ENCODE measurements around the gene HORMAD2.
"Not testable (repeated sequence)": the region's sequence is repeated elsewhere in the genome, so short reads cannot be mapped to it uniquely, and the experiment has no call there.

Gene HORMAD2

GRCh38 chr22:30059346-30060020 lies 20.8 kb upstream of the HORMAD2 start:
- not testable (repeated sequence) for DNase-seq

DNA sequence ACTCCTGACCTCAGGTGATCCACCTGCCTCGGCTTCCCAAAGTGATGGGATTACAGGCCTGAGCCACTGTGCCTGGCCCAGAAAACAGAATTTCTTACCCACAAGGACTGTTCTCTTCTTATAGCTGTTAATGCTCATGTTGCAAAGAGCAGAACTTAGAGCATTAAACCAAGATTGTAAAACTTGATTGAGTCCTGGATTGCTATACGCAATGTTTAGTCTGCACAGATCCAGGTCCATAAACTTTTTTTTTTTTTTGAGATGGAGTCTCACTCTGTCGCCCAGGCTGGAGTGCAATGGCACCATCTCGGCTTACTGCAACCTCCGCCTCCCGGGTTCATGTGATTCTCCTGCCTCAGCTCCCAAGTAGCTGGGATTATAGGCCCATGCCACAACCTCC lies 19.2 kb upstream of the HORMAD2 start:
- not testable (repeated sequence) for DNase-seq

GRCh38 chr22:30062259-30062658 lies 18.0 kb upstream of the HORMAD2 start:
- no peak for DNase-seq

GRCh38 chr22:30062950-30063349 lies 17.3 kb upstream of the HORMAD2 start:
- no peak for DNase-seq

GRCh38 chr22:30064172-30064571 lies 16.1 kb upstream of the HORMAD2 start:
- DNase-seq: no peak

DNA sequence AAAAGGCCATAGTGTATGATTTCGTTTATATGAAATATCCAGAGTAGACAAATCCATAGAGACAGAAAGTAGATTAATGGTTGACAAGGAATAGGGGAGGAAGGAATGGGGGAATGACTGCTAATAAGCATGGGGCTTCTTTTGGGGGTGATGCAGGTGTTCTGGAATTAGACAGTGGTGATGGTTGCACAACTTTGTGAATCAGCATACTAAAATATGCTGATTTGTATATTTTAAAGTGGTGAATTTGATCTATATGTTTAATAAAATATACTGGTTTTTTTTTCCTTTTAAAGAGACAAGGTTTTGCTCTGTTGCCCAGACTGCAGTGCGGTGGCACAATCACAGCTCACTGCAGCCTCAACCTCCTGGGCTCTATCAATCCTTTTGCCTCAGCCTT lies 6.5 kb upstream of the HORMAD2 start:
- no peak for DNase-seq

GRCh38 chr22:30074147-30074546 lies 6.1 kb upstream of the HORMAD2 start:
- no peak for DNase-seq

DNA sequence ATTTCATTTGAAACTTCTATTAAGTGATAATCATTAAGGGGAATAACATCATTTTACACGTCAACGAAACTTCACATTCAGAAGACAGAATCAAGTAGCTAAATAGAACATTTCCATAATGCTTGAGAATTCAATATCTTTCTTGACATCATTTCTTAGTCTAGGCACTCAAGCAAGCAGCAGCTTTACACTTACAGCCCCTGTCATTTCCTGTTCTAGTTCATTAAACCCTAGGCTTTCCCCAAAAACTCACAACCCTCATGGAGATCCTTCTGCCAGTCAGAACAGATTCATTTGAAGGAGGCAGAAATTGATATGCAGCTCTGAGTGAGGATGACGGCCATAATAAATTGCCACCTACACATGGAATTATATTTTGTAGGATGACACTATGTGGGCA lies 5.3 kb upstream of the HORMAD2 start:
- no peak for DNase-seq

DNA sequence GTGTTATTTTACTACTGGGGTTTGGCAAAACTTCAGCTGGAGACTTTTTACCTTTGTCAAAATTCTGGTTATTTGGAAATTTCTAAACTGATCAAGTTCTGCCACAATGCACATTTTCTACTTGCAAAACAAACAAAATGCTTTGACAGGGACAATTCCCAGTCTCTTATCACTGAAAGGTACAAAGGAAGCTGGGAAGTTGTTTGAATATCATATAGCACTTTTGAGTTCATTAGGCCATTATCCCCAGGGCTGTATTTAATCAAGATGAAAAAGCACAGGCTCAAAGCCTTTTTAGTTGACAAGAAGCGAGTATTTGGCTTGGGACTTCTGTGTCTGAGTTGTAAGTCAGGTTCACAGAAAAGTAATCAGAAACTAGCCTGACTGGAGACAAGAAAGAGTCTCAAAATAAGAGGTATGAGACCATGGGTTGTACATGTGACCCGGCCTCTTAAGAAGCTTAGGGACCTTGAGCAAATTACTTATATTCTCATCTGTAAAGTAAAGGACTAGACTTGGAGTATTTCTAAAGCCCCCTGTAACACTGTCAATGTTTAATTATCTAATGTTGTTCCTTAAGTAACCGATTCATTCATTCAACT lies 2.9 kb upstream of the HORMAD2 start:
- no peak for DNase-seq

GRCh38 chr22:30078320-30079311 lies 1.6 kb upstream of the HORMAD2 start:
- no peak for DNase-seq

GRCh38 chr22:30080805-30081204 lies 541 bp downstream of the HORMAD2 start:
- DNase-seq: no peak

DNA sequence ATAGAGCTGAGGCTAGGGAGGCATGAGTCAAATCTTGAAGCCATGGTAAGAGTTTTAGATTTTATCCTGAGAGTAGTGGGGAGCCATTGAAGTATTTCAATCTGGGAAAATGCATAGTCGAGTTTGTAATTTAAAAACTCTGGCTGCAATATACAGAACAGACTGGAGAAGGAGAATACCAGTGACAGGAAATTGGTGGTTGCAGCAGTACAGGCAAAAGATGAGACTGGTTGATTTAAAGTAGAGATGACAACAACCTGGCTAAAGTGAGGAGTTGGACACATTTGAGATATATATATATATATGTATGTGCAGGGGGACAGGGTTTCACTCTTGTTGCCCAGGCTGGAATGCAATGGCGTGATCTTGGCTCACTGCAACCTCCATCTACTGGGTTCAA lies 6.2 kb downstream of the HORMAD2 start:
- no peak for DNase-seq

DNA sequence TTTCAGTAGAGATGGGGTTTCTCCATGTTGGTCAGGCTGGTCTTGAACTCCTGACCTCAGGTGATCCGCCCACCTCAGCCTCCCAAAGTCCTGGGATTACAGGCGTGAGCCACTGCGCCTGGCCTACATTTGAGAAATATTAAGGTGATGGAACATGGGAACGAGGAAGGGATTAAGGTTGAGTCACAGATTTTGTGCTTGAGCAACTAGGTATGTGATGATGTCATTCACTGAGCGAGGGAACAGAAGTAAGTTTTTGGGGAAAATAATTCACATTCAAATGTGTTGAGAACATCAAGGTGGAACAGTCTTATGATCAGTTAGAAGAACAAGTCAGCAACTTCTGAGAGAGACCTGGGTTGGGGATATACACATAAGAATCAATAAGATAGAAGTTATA lies 6.8 kb downstream of the HORMAD2 start:
- DNase-seq: not testable (repeated sequence)

DNA sequence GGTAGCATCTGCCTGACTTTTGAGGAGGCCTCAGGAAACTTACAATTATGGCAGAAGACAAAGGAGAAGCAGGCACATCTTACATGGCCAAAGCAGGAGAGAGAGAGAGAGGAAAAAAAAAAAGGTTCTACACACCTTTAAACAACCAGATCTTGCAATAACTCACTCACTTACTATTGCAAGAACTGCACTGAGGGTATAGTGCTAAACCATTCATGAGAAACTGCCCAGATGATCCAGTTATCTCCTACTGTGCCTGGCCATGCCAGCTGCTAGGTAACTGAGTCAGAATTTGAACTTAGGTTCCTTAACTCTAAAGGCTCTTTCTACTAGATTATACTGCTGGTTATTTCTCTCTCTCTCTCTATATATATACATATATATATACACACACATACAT lies 7.3 kb downstream of the HORMAD2 start:
- DNase-seq: no peak

DNA sequence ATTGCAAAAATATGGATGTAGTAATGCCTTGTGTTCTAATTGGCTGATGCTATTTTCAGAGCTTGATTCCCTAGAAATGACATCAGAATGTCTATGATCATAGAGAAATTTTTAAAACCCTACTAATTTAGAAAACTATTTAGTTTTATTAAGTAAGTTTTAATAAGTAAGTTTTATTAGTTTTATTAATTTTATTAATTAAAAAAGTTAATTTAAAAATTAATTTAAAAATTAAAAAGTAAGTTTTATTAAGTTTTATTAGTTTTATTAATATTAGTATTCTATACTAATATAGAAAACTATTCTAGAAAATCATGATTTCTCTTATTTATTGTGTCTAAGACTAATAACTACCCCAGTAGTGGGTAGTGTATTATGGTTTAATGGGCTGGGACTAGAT lies 8.2 kb downstream of the HORMAD2 start:
- no peak for DNase-seq

DNA sequence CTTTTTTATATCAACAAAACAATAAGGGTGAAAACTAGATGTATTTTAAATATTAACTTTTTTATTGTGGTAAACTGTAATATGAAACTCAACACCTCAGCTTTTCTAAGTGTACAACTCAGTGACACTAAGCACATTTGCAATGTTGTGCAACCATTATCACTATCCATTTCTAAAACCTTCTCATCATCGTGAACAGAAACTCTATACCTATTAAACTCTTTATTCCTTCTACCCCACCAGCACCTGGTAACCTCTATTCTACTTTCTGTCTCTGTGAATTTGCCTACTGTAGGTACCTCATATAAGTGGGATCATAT lies 9.4 kb downstream of the HORMAD2 start:
- DNase-seq: no peak

GRCh38 chr22:30092686-30093085 lies 12.4 kb downstream of the HORMAD2 start:
- DNase-seq: no peak

- no peak for DNase-seq
These were observed 14.5 kb downstream of the HORMAD2 start for GRCh38 chr22:30094804-30095203.

GRCh38 chr22:30097861-30098260 lies 17.6 kb downstream of the HORMAD2 start:
- DNase-seq: no peak

GRCh38 chr22:30100770-30101169 lies 20.5 kb downstream of the HORMAD2 start:
- DNase-seq: not testable (repeated sequence)

GRCh38 chr22:30104501-30105156 lies 24.4 kb downstream of the HORMAD2 start:
- no peak for DNase-seq

DNA sequence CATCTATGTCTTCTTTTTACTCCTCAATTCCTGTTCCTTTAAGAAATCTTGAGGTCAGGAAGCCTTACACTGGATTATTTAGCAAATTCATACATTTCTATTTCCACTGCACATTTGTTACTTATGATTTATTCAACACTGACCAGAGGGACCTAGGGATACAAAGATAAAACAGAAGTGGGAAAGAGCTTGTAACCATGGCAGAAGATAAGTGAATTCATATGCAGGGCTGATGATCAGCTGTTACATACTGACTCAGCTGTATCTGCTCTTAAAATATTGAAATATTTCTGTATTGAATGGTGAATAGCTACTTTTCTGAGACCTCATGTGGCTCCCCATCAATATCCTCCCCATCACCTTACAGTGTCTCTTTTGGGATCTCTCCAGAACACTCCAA lies 25.2 kb downstream of the HORMAD2 start:
- DNase-seq: no peak

- DNase-seq: no peak
These were observed 33.2 kb downstream of the HORMAD2 start for GRCh38 chr22:30113494-30113893.
